GM18867 (cell line): ENCODE results near the gene ARIH2.
"Not testable (repeated sequence)": the region's sequence is repeated elsewhere in the genome, so short reads cannot be mapped to it uniquely, and the experiment has no call there.

Source experiments
- ATAC-seq: cut with Tn5 transposase; IDR thresholded peaks from one replicate; pipeline ENCODE4 v1.9.1; 2021; ENCODE audit warnings: mild to moderate bottlenecking, moderate library complexity; ENCODE audit not compliant: unreplicated experiment

Gene ARIH2

DNA sequence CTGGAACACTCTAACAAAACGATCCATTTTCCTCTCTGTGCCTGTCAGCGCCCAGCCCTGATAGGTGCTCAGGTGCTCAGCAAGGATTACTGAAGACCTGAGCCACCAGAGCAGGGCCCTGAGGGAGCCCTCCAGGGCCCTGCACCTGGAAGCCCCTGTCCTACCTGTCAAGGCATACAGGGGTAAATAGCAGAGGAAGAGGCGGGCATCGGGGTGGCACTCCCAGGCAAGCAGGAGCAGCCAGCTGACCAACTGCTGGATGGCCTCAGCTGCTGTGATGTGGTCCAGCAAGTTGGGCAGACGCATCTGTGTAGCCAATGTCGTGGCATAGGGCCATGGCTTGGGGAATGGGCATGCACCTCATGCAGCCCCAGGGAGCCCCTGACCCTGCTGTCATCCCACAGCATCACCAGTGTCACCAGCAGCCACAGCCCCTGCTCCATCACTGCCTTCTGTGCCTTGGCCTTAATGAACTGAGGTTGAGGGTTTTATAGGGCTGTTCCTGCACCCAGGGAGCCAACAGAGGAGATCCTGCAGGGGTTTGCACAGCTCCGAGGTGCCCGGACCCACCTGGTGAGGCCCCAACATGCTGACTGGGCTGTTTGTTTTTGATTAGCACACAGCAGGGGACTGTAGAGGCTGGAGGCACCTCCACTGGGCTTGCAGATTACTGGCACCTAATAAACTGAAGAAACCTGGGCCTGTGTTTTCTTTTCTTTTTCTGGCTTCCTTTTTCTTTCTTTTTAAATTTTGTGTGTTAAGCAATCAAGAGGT is 80.6 kb downstream of the ARIH2 start:
- ATAC-seq = no peak

DNA sequence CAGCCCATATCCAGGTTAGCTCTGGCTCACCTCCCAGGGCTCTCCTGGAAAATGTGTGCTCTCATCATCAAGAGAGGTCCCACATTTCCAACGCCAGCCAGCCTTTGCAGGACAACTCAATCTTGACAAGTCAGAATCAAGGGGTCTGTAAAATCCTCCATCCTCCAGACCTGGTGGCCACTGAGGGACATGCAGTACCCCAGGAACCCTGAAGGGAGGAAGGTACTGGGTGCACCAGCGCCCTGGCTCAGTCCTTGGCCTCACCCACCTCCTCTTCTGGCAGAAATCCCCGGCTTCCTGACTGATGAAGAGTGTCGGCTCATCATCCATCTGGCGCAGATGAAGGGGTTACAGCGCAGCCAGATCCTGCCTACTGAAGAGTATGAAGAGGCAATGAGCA is 82.5 kb downstream of the ARIH2 start:
- no peak for ATAC-seq

- ATAC-seq = no peak
Observed at GRCh38 chr3:49004352-49005302, 86.0 kb downstream of the ARIH2 start.

DNA sequence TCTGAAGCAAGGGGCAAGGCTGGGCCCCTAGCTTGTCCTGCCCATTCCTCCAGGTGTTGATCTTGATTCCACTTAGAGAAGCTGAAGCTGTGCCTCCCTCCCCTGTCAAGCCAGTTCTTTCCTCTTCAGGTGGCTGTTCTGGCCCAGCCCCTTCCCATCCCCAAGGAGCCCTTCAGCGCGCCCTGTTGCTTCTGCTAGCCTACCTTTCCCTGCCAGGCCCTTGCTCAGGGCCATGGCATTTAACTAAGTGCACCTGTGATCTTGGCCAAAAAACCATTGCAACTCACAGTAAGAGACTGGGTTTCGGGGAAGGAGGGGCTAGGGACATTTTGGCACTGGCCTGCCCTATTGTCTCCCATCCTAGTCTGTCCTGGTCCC is 86.7 kb downstream of the ARIH2 start:
- no peak for ATAC-seq

GRCh38 chr3:49005998-49006397 is 87.4 kb downstream of the ARIH2 start:
- ATAC-seq = no peak

DNA sequence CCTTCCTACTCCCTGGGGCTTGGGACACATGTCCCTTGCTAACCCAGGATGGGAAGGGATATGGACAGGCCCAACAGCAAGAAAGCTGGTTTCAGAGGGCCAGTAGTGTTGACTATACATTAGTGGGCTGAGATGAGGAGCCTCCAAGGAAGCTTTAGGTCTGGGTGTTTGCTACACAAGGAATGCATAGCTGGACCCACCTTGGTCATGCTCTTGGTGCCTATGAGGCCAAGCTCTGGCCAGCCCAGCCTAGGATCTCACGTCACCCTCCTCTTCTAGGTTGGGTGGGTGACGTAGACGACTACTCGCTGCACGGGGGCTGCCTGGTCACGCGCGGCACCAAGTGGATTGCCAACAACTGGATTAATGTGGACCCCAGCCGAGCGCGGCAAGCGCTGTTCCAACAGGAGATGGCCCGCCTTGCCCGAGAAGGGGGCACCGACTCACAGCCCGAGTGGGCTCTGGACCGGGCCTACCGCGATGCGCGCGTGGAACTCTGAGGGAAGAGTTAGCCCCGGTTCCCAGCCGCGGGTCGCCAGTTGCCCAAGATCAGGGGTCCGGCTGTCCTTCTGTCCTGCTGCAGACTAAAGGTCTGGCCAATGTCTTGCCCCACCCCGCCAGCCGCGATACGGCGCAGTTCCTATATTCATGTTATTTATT is 87.9 kb downstream of the ARIH2 start:
- ATAC-seq = no peak

DNA sequence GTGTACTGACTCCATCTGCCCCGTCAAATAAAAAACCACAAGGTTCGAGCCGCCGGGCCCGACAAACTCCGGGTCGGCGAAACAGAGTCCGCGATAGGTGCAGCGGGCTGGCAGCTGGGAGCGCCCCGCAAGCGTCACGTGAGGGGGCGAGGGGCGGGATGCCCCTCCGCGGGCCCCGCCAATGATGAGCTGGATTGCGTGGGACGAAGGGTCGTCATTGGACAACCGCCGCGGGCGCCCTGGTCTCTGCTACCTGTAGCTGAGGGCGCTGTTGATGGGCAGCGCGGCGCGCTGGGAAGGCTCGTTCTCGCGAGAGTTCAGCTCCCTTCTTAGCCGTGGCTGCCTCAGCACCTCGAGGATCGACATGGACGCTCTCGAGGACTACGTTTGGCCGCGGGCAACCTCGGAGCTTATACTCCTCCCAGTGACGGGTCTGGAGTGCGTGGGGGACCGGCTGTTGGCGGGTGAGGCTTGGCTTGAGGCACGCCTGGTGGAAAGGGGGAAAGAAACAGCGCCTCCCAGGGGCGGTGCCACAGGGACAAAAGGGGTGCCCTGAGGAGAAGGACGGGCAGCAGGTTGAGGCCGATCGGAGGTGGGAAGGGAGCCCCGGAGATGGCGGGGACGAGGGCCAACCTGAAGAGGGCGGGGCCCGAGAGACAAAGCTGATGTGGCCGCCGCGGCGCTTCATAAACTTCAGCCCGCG is 88.6 kb downstream of the ARIH2 start, which contains the start of gene WDR6:
TSS of gene WDR6 (plus strand) at position 324 of the 703 bp plus-strand sequence. CDS start at position 365, 41 bp downstream.
- peak; percentile 81 for ATAC-seq

- ATAC-seq = peak; percentile 39
Observed at GRCh38 chr3:49007771-49008528, 89.3 kb downstream of the ARIH2 start.

DNA sequence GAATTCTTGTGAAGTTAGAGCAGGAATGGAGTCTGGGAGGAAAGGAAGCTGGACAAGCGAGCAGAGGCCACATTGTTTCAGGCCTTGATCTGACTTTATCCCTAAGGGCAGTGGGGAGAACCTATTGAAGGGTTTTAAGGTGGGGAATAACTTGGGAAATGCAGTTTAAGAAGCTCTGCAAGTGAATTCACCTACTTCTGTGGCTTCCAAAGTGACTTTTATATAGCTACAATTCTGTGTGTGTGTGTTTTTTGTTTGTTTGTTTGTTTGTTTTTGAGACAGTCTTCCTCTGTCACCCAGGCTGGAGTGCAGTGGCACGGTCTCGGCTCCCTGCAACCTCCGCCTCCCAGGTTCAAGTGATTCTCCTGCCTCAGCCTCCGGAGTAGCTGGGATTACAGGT is 90.0 kb downstream of the ARIH2 start:
- ATAC-seq = not testable (repeated sequence)

- ATAC-seq = no peak
Observed at GRCh38 chr3:49009396-49009795, 90.8 kb downstream of the ARIH2 start.

DNA sequence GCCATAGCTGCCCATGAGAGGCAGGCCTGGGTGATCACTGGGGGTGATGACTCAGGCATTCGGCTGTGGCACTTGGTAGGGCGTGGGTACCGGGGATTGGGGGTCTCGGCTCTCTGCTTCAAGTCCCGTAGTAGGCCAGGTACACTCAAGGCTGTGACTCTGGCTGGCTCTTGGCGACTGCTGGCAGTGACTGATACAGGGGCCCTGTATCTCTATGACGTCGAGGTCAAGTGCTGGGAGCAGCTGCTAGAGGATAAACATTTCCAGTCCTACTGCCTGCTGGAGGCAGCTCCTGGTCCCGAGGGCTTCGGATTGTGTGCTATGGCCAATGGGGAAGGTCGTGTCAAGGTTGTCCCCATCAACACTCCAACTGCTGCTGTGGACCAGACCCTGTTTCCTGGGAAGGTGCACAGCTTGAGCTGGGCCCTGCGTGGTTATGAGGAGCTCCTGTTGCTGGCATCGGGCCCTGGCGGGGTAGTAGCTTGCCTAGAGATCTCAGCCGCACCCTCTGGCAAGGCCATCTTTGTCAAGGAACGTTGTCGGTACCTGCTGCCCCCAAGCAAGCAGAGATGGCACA is 93.9 kb downstream of the ARIH2 start:
- ATAC-seq = no peak

- no peak for ATAC-seq
Observed at GRCh38 chr3:49013113-49013737, 94.6 kb downstream of the ARIH2 start.

DNA sequence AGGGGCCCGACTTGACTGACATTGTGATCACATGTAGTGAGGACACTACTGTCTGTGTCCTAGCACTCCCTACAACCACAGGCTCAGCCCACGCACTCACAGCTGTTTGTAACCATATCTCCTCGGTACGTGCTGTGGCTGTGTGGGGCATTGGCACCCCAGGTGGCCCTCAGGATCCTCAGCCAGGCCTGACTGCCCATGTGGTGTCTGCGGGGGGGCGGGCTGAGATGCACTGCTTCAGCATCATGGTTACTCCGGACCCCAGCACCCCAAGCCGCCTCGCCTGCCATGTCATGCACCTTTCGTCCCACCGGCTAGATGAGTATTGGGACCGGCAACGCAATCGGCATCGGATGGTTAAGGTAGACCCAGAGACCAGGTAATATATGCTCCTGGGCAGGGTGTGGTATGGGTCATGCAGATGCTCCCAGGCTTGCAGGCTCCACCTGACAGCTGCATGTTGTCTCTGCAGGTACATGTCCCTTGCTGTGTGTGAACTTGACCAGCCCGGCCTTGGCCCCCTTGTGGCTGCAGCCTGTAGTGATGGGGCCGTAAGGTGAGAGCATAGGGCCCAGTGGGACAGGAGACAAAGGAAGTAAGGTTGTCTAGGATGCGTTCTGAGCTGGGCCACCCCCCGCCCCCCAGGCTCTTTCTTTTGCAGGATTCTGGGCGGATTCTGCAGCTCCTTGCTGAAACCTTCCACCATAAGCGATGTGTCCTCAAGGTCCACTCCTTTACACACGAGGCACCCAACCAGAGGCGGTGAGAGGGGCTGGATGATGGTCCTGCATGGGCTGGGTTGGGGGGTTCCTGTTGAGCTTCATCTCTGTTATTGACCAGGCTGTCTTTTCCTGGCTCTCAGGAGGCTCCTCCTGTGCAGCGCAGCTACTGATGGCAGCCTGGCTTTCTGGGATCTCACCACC is 95.4 kb downstream of the ARIH2 start:
- peak; percentile 25 for ATAC-seq

DNA sequence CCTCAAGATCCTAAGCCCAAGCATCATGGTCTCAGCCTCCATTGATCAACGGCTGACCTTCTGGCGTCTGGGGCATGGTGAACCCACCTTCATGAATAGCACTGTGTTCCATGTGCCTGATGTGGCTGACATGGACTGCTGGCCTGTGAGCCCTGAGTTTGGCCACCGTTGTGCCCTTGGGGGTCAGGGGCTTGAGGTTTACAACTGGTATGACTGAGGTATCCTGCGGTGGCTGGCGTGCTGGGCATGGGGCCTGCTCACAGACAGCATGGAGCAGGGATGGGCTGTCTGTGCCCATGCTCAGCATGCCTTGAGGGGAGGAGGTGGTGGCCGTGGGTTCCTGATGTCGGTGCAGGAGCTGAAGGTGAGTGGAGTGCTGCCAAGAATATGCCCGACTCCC is 96.4 kb downstream of the ARIH2 start:
- ATAC-seq = no peak

DNA sequence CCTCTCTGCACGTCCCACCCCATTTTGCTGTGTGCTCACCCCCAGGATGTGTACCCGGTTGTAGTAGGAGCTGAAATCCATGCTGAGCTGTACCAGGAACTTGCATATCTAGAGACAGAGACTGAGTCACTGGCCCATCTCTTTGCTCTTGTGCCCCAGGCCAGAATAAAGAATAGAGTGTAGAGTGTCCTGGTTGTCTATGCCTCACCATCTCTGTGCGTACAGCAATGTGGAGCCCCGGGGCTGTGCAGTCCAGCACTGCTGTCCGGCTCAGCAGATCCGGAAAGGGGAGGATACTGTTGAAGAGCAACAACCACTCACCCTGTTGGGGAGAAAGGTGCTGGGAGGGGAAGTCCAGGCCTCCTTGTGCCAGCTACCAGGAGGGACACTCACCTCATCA is 97.1 kb downstream of the ARIH2 start:
- no peak for ATAC-seq

DNA sequence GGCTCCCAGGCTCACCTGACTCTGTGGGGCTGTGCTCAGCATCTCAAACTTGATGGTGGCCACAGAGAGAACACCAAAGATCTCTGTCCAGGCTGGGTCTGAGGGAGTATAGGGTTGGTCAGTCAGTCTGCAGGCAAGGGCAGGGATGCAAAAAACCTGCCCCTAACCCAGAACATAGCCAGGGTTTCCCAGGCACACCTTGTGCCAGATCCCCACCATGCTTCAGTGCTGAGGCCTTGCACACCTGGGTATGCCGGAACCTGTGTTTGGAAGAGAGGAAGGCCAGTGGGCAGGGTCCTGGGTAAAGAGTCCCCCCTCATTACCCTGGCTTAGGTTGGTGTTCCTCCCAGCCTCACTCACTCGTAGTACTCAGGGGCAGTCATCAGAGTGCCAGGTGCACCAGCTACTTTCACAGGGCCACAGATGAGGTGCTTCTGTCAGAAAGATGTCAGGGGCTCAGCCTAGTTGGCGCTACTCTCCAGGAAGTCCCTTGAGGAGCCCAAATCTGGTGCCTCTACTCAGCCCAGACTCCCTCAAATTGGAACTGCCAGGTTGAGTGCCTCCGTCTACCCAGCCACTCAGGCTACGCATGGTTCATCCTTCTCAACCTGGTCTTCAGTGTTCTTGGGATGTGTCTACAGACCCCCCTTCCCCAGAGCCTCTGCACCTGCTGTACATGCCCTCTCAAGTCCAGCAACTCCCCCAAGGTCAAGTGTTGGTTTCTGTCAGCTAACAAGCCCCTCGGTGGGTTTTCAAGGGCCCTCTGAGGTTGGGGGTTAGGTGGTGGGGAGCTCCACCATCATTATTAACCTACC is 98.0 kb downstream of the ARIH2 start:
- no peak for ATAC-seq

- ATAC-seq = no peak
Observed at GRCh38 chr3:49017229-49017970, 98.8 kb downstream of the ARIH2 start.
